H1 (cell line): ENCODE data around the gene ZNF333. TPM values are rescaled to one million over a fixed set of nuclear protein-coding genes. Genes with fewer than 3 reads are reported as not detected.

Experiments used
- CTCF ChIA-PET: fragments of 300-600 bp; sonication (Branson Sonifier 250); formaldehyde crosslinking; loops from one replicate; lab custom pipeline; 2021; ENCODE audit not compliant: partially characterized antibody; lab: Charles Lee
- POLR2A ChIA-PET: fragments of 300-600 bp; sonication (Branson Sonifier 250); formaldehyde crosslinking; loops from one replicate; lab custom pipeline; 2021; ENCODE audit warnings: inconsistent platforms; ENCODE audit not compliant: partially characterized antibody; lab: Charles Lee
- DNase-seq, 2 experiments: peaks; one replicate each; pipeline versions ENCODE4 v3.0.0 to v3.0.0-alpha.2; 2010 to 2022; ENCODE audit warnings: low spot score in 2 of 2, low read depth in 1 of 2, mixed read lengths in 1 of 2
- FAIRE-seq: peaks from 2 replicates; lab custom pipeline; 2011; peaks lifted over from hg19 to GRCh38; lab: Jason Lieb, UNC
- H2AFZ ChIP-seq: 2 replicates; pipeline ENCODE4 v1.8.1; 2012; ENCODE audit warnings: low read length, inconsistent platforms
- H2AK5ac ChIP-seq: 2 replicates; pipeline ENCODE4 v1.6.1; 2013; ENCODE audit warnings: low read depth, low read length
- H2BK120ac ChIP-seq: replicated peaks from 2 replicates; pipeline ENCODE3; 2013; ENCODE audit warnings: low read depth, low read length, inconsistent platforms
- H2BK12ac ChIP-seq: 2 replicates; pipeline ENCODE4 v1.6.1; 2013; ENCODE audit warnings: low read depth, low read length
- H2BK15ac ChIP-seq: 2 replicates; pipeline ENCODE4 v1.6.1; 2013; ENCODE audit warnings: low read length
- H2BK20ac ChIP-seq: 2 replicates; pipeline ENCODE4 v1.6.1; 2013; ENCODE audit warnings: low read length
- H2BK5ac ChIP-seq: 2 replicates; pipeline ENCODE4 v1.6.1; 2013; ENCODE audit warnings: low read depth, low read length
- H3K14ac ChIP-seq: 2 replicates; pipeline ENCODE4 v1.6.1; 2013; ENCODE audit warnings: inconsistent platforms; ENCODE audit not compliant: insufficient read length
- H3K18ac ChIP-seq: 2 replicates; pipeline ENCODE4 v1.6.1; 2013; ENCODE audit warnings: low read length; ENCODE audit errors: extremely low read depth
- H3K23ac ChIP-seq: 2 replicates; pipeline ENCODE4 v1.6.1; 2013; ENCODE audit warnings: inconsistent platforms; ENCODE audit not compliant: insufficient read length
- H3K23me2 ChIP-seq: 2 replicates; pipeline ENCODE4 v1.6.1; 2013; ENCODE audit warnings: low read depth, low read length
- H3K27ac ChIP-seq: 2 replicates; pipeline ENCODE4 v1.6.1; 2011; ENCODE audit warnings: low read depth, low read length, inconsistent platforms
- H3K27me3 ChIP-seq, 4 experiments: replicated peaks in 1 of 4; 1 replicate in 1 of 4; 2 replicates in 3 of 4; pipeline versions ENCODE4 v1.6.1 to v1.8.1; 2011 to 2013; ENCODE audit warnings: low read length in 3 of 4, mild to moderate bottlenecking in 3 of 4, inconsistent platforms in 2 of 4, mixed read lengths in 2 of 4, moderate library complexity in 1 of 4; ENCODE audit not compliant: control insufficient read depth in 3 of 4, insufficient read depth in 3 of 4; ENCODE audit errors: extremely low read depth in 1 of 4
- H3K36me3 ChIP-seq, 4 experiments: 2 replicates each; pipeline versions ENCODE4 v1.6.1 to v1.8.1; 2011 to 2013; ENCODE audit warnings: mild to moderate bottlenecking in 4 of 4, low read length in 3 of 4, moderate library complexity in 2 of 4, control low read depth in 1 of 4, inconsistent platforms in 1 of 4; ENCODE audit not compliant: insufficient read depth in 4 of 4, control insufficient read depth in 2 of 4
- H3K4ac ChIP-seq: replicated peaks from 2 replicates; pipeline ENCODE3; 2013; ENCODE audit warnings: low read length, low read depth, mixed read lengths, inconsistent platforms; ENCODE audit not compliant: insufficient read length
- H3K4me1 ChIP-seq, 4 experiments: replicated peaks in 1 of 4; 1 replicate in 1 of 4; 2 replicates in 3 of 4; pipeline versions ENCODE4 v1.6.1 to v1.8.1; 2011 to 2013; ENCODE audit warnings: low read length in 3 of 4, inconsistent platforms in 2 of 4, mixed read lengths in 1 of 4; ENCODE audit not compliant: insufficient read depth in 4 of 4, control insufficient read depth in 3 of 4
- H3K4me2 ChIP-seq, 2 experiments: 2 replicates each; pipeline versions ENCODE4 v1.6.1 to v1.8.1; 2011 to 2013; ENCODE audit warnings: low read depth in 2 of 2, low read length in 2 of 2, control low read depth in 1 of 2, inconsistent platforms in 1 of 2, mild to moderate bottlenecking in 1 of 2; ENCODE audit not compliant: insufficient read depth in 1 of 2
- H3K4me3 ChIP-seq, 4 experiments: fragments of 200-600, 300-600 bp in 1 of 4; sonication (generic), shearing (Covaris generic), sonication (Bioruptor Twin) in 1 of 4; 2 replicates each; pipeline versions ENCODE4 v1.5.1 to v1.8.1; 2011 to 2016; ENCODE audit warnings: low read length in 4 of 4, low read depth in 3 of 4, control low read depth in 2 of 4, inconsistent platforms in 2 of 4, mild to moderate bottlenecking in 2 of 4, mixed read lengths in 1 of 4, moderate library complexity in 1 of 4; ENCODE audit not compliant: insufficient read depth in 2 of 4; ENCODE audit errors: extremely low read depth in 1 of 4
- H3K56ac ChIP-seq: replicated peaks from 2 replicates; pipeline ENCODE3; 2013; ENCODE audit warnings: low read depth, mild to moderate bottlenecking, mixed read lengths, low read length, inconsistent platforms; ENCODE audit not compliant: insufficient read length
- H3K79me1 ChIP-seq: 2 replicates; pipeline ENCODE4 v1.6.1; 2013; ENCODE audit warnings: low read depth, low read length, control low read depth
- H3K79me2 ChIP-seq, 2 experiments: 2 replicates each; pipeline versions ENCODE4 v1.6.1 to v1.8.1; 2012 to 2013; ENCODE audit warnings: low read length in 2 of 2, mild to moderate bottlenecking in 2 of 2, inconsistent platforms in 1 of 2; ENCODE audit not compliant: insufficient read depth in 2 of 2, control insufficient read depth in 1 of 2
- H3K9ac ChIP-seq, 4 experiments: replicated peaks in 1 of 4; 1 replicate in 1 of 4; 2 replicates in 3 of 4; pipeline versions ENCODE4 v1.6.1 to v1.8.1; 2011 to 2013; ENCODE audit warnings: low read depth in 3 of 4, low read length in 3 of 4, control low read depth in 2 of 4, mild to moderate bottlenecking in 2 of 4, moderate library complexity in 2 of 4, inconsistent platforms in 1 of 4; ENCODE audit errors: extremely low read depth in 1 of 4
- H3K9me3 ChIP-seq, 2 experiments: 2 replicates each; pipeline versions ENCODE4 v1.6.1 to v1.8.1; 2012 to 2013; ENCODE audit warnings: mild to moderate bottlenecking in 2 of 2, moderate library complexity in 2 of 2, control low read depth in 1 of 2, inconsistent platforms in 1 of 2, low read depth in 1 of 2, low read length in 1 of 2, mixed read lengths in 1 of 2; ENCODE audit not compliant: insufficient read depth in 2 of 2
- H4K20me1 ChIP-seq, 2 experiments: replicated peaks in 1 of 2; 2 replicates each; pipeline versions ENCODE3 to v1.8.1; 2011 to 2013; ENCODE audit warnings: inconsistent platforms in 2 of 2, low read length in 2 of 2, mild to moderate bottlenecking in 1 of 2; ENCODE audit not compliant: insufficient read depth in 2 of 2, control insufficient read depth in 1 of 2
- H4K5ac ChIP-seq: 2 replicates; pipeline ENCODE4 v1.6.1; 2013; ENCODE audit warnings: low read length, low read depth, mixed read lengths, inconsistent platforms; ENCODE audit not compliant: insufficient read length
- H4K8ac ChIP-seq: 2 replicates; pipeline ENCODE4 v1.8.0; 2013; ENCODE audit warnings: mild to moderate bottlenecking, moderate library complexity, low read length, inconsistent platforms; ENCODE audit not compliant: insufficient read depth; ENCODE audit errors: extremely low read depth
- H4K91ac ChIP-seq: replicated peaks from 2 replicates; pipeline ENCODE3; 2013; ENCODE audit warnings: low read length, mixed read lengths, inconsistent platforms; ENCODE audit not compliant: insufficient read length
- CEBPB ChIP-seq: IDR thresholded peaks from 2 replicates; pipeline ENCODE4 v1.6.1; 2012; ENCODE audit warnings: low read depth, low read length
- EZH2 ChIP-seq: fragments of 200-600 bp; sonication (generic); IDR thresholded peaks from 2 replicates; pipeline ENCODE4 v1.7.1; 2012; ENCODE audit warnings: low read depth, mild to moderate bottlenecking, moderate library complexity, low read length, inconsistent platforms; ENCODE audit not compliant: severe bottlenecking
- HDAC6 ChIP-seq: IDR thresholded peaks from one replicate; pipeline ENCODE4 v1.7.1; 2012; ENCODE audit warnings: low read depth, mild to moderate bottlenecking, inconsistent platforms, low read length, moderate library complexity
- JUN ChIP-seq: IDR thresholded peaks from 2 replicates; pipeline ENCODE4 v1.6.1; 2011; ENCODE audit warnings: low read depth, mild to moderate bottlenecking, improper control_type of control experiment, low read length
- JUND ChIP-seq: IDR thresholded peaks from 2 replicates; pipeline ENCODE4 v1.6.1; 2011; ENCODE audit warnings: mild to moderate bottlenecking, improper control_type of control experiment, low read length
- RAD21 ChIP-seq, 2 experiments: IDR thresholded peaks in 1 of 2; conservative IDR thresholded peaks in 1 of 2; 2 replicates each; pipeline ENCODE4 v1.6.1; 2011; ENCODE audit warnings: low read depth in 2 of 2, low read length in 2 of 2, improper control_type of control experiment in 1 of 2, inconsistent platforms in 1 of 2, mild to moderate bottlenecking in 1 of 2, moderate library complexity in 1 of 2
- RFX5 ChIP-seq: IDR thresholded peaks from 2 replicates; pipeline ENCODE4 v1.6.1; 2011; ENCODE audit warnings: low read depth, low read length, improper control_type of control experiment, borderline replicate concordance
- SUZ12 ChIP-seq: fragments of 200-600 bp; sonication (generic); IDR thresholded peaks from 2 replicates; pipeline ENCODE4 v1.6.1; 2012; ENCODE audit warnings: mild to moderate bottlenecking, inconsistent platforms, low read length, moderate library complexity, mixed read lengths
- TAF7 ChIP-seq: optimal IDR thresholded peaks from 2 replicates; pipeline ENCODE3; 2011; ENCODE audit warnings: low read depth, mild to moderate bottlenecking, inconsistent platforms, low read length, moderate library complexity, borderline replicate concordance
- TEAD4 ChIP-seq: IDR thresholded peaks from 2 replicates; pipeline ENCODE4 v1.6.1; 2012; ENCODE audit warnings: low read depth, low read length, inconsistent platforms, mixed read lengths
- ZNF274 ChIP-seq: IDR thresholded peaks from 2 replicates; pipeline ENCODE4 v1.7.0; 2012; ENCODE audit warnings: low read length, borderline replicate concordance; ENCODE audit errors: extremely low read depth
- WGBS, 2 experiments: shearing (Covaris generic) in 1 of 2; methylation state at CpG; one replicate each; pipeline versions ENCODE4 v1.1.6 to v1.1.7; 2013 to 2015; ENCODE audit warnings: low lambda C conversion rate in 2 of 2, mixed read lengths in 2 of 2, inconsistent platforms in 1 of 2, low coverage in 1 of 2, missing lambda C conversion rate in 1 of 2; ENCODE audit not compliant: insufficient replicate concordance in 2 of 2, insufficient coverage in 1 of 2, insufficient read length in 1 of 2; ENCODE audit errors: extremely low coverage in 1 of 2, missing lambda C conversion rate in 1 of 2; 5-methylcytosine and 5-hydroxymethylcytosine counted together
- polyA plus RNA-seq, 7 experiments: library from polyadenylated mRNA; depleted of rRNA in 3 of 7; stranded (reverse) in 5 of 7; unstranded in 2 of 7; fragments of >200 nt in 5 of 7; fragments of 200-250 nt in 2 of 7; gene quantifications; 1 replicate in 5 of 7; 2 replicates in 1 of 7; 4 replicates in 1 of 7; pipeline versions ENCODE4 v1.2.1 to v1.2.3, GENCODE V29; 2011 to 2013; ENCODE audit warnings: missing spikeins in 2 of 7, mixed read lengths in 2 of 7
- total RNA-seq: library from RNA; stranded (reverse); fragmentation: NEBNext Ultra II Directional; extraction: Animal tissue kit (Norgen Biotek cat#: 25700); gene quantifications from 2 replicates; pipeline ENCODE4 v1.2.1, GENCODE V29; 2021

The ZNF333 gene
- total and polyA plus RNA-seq, 2 of the 8 experiments (the other 6 are each of a cell fraction or from before 2014, with no cell fraction given), result 7.3 to 8.4 TPM

GRCh38 chr19:14770944-14771839 lies 81.3 kb downstream of the ZNF333 start:
- TF ChIP-seq TAF7 (no peak), RFX5 (no peak), TEAD4 (no peak), CEBPB (no peak), EZH2 (no peak), SUZ12 (no peak), JUN (no peak), HDAC6 (no peak), RAD21 (IDR thresholded peaks at IDR 0.05 in 1 of 2, conservative IDR thresholded peaks at IDR 0.05 in 1 of 2; ENCODE audit: low read depth in 2 of 2, low read length in 2 of 2) (no peak), JUND (no peak), ZNF274 (no peak)
- Histone ChIP-seq H2BK15ac (no peak overlapping the region), H2BK20ac (no peak overlapping the region), H3K79me1 (no peaks in the 10 kb centered on the region), H2BK5ac (no peak overlapping the region), H3K27me3 (no peaks in the 10 kb centered on the region; a peak in 1 of 7 replicates), H2AK5ac (no peak overlapping the region), H3K23me2 (peaks cover 5% of the 10 kb centered on the region; the same call in 1 of the 2 replicates), H2AFZ (no peak overlapping the region), H3K4me3 (no peak overlapping the region), H3K4me1 (no peaks in the 10 kb centered on the region; a peak in 1 of 7 replicates), H4K91ac (no peak overlapping the region), H3K36me3 (peaks cover 0 to 9% (median 4%) of the 10 kb centered on the region in 4 experiments; a peak in 1 of 8 replicates), H2BK12ac (no peak overlapping the region), H4K20me1 (peaks cover 0 to 2% of the 10 kb centered on the region in 2 experiments), H3K79me2 (no peaks in the 10 kb centered on the region), H3K56ac (no peak overlapping the region), H3K18ac (no peak overlapping the region), H3K9me3 (no peaks in the 10 kb centered on the region), H3K27ac (no peak overlapping the region), H4K5ac (no peak overlapping the region), H3K14ac (no peak overlapping the region), H3K4me2 (no peak overlapping the region), H4K8ac (no peak overlapping the region), H2BK120ac (no peak overlapping the region), H3K4ac (no peak overlapping the region), H3K23ac (no peak overlapping the region), H3K9ac (no peak overlapping the region)
- WGBS, 2 experiments, result 88% methylated on average over 11 of the region's 11 CpGs; no CpG with 5 or more reads in 1 of the 2 experiments
- no peak for FAIRE-seq
- POLR2A ChIA-PET, result interaction anchor here (1.9 kb wide), 1 partner anchor 10 kb away, joined by 5 read pairs; no protein-coding TSS in a partner anchor
- CTCF ChIA-PET, result interaction anchor here (1.4 kb wide), 1 partner anchor 15 kb away, joined by 3 read pairs; no protein-coding TSS in a partner anchor
- peak in 1 of 2 experiments; percentile 23 for DNase-seq
